Stimulated activated naive CD8-positive, alpha-beta T cell treated with anti-CD3 and anti-CD28 coated beads, Interleukin-15, amount 100 ng/mL, for 72 hours (primary cell): Measurements from ENCODE around the gene TANC1.
"Not testable (repeated sequence)": the region's sequence is repeated elsewhere in the genome, so short reads cannot be mapped to it uniquely, and the experiment has no call there.

Experiments
- ATAC-seq: fragments of 150-1000 bp; cut with Tn5 transposase; 2 replicates; pipeline ENCODE4 v1.10.0; 2021; ENCODE audit warnings: mild to moderate bottlenecking, moderate library complexity
- DNase-seq, 2 donors: peaks; one replicate each; pipeline ENCODE4 v3.0.0; 2021 to 2022
- H3K27ac Mint-ChIP-seq, 2 donors: one replicate each; pipeline ENCODE4 v1.8.0; 2022; ENCODE audit warnings: mild to moderate bottlenecking in 2 of 2, mixed read lengths in 2 of 2, moderate library complexity in 2 of 2
- H3K27me3 Mint-ChIP-seq: one replicate; pipeline ENCODE4 v1.8.0; 2022; ENCODE audit warnings: mixed read lengths
- H3K4me1 Mint-ChIP-seq: one replicate; pipeline ENCODE4 v1.8.0; 2022; ENCODE audit warnings: mild to moderate bottlenecking, mixed read lengths
- H3K4me3 Mint-ChIP-seq, 2 donors: one replicate each; pipeline ENCODE4 v1.8.0; 2022; ENCODE audit warnings: mild to moderate bottlenecking in 2 of 2, mixed read lengths in 2 of 2, moderate library complexity in 1 of 2
- H3K9me3 Mint-ChIP-seq, 2 donors: one replicate each; pipeline ENCODE4 v1.8.0; 2022; ENCODE audit warnings: mixed read lengths in 2 of 2

TANC1 gene

DNA sequence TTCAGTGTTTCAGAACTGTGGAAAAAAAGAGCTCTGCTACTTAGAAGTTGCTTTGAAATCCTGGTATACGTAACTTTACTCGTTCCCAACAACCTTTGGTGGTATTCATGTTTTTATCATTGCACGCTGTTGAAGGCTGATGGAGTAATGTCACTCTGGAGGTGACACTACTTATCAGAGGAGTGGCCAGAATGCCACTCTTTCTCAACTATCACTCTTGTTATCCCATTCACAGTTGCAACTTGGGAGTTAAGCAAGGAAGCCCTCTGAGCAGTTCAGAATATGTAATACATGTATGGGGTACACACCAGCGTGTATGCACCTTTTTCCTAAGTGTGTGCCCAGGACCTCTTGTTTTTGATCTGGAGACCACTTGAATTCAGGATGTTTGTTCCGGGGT, 53.6 kb downstream of the TANC1 start:
- Mint-ChIP-seq H3K4me3 (no peak overlapping the region), H3K4me1 (no peaks in the 10 kb centered on the region), H3K9me3 (peaks cover 2 to 3% of the 10 kb centered on the region in 2 donors), H3K27ac (no peak overlapping the region), H3K27me3 (no peaks in the 10 kb centered on the region)
- no peak for ATAC-seq
- no peak for DNase-seq

GRCh38 chr2:159026170-159026569, 57.7 kb downstream of the TANC1 start:
- no peak overlapping the region for H3K27ac Mint-ChIP-seq
- DNase-seq = no peak
- no peaks in the 10 kb centered on the region for H3K9me3 Mint-ChIP-seq
- H3K4me1 Mint-ChIP-seq = no peaks in the 10 kb centered on the region
- no peak for ATAC-seq
- no peak overlapping the region for H3K4me3 Mint-ChIP-seq
- no peaks in the 10 kb centered on the region for H3K27me3 Mint-ChIP-seq

DNA sequence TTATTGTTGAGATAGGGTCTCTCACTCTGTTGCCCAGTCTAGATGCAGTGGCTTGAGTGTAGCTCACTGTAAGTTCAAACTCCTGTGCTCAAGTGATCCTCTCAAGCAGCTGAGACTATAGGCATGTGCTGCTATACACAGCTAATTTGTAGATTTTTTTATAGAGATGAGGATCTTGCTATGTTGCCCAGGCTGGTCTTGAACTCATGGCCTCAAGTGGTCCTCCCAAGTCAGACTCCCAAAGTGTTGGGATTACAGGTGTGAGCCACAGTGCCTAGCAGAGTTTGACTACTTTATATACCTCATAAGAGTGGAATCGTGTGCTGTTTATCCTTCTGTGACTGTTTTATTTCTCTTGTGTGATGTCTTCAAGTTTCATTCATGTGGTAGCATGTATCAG, 60.3 kb downstream of the TANC1 start:
- Mint-ChIP-seq H3K27me3 (no peaks in the 10 kb centered on the region), H3K27ac (no peak overlapping the region), H3K4me1 (peaks cover 4% of the 10 kb centered on the region), H3K9me3 (no peaks in the 10 kb centered on the region), H3K4me3 (no peak overlapping the region)
- DNase-seq = no peak
- no peak for ATAC-seq

DNA sequence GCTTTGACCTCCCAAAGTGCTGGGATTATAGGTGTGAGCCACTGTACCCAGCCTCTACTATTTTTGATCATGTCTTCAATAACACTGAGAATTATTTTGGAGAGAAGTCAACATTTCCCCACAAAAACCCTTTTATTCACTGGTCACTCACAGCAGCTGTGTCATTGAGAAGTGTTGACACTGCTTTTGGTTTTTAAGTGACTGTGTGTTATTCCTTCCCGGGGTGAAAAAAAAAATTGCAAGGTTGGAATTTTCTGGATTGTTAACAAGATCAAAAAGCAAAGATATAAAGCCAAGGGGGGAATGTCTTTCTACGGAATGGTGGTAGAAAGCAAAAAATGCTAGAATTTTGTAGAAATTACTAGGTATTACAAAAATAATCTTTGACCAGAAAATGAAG, 61.5 kb downstream of the TANC1 start:
- H3K4me3 Mint-ChIP-seq = no peak overlapping the region
- H3K4me1 Mint-ChIP-seq = peaks cover 4% of the 10 kb centered on the region
- no peak for ATAC-seq
- H3K27ac Mint-ChIP-seq = no peak overlapping the region
- no peak for DNase-seq
- no peaks in the 10 kb centered on the region for H3K27me3 Mint-ChIP-seq
- H3K9me3 Mint-ChIP-seq = no peaks in the 10 kb centered on the region

- DNase-seq = no peak
- H3K4me3 Mint-ChIP-seq = no peak overlapping the region
- H3K4me1 Mint-ChIP-seq = peaks cover 4% of the 10 kb centered on the region
- no peak for ATAC-seq
- H3K27ac Mint-ChIP-seq = no peak overlapping the region
- H3K9me3 Mint-ChIP-seq = no peaks in the 10 kb centered on the region
- H3K27me3 Mint-ChIP-seq = no peaks in the 10 kb centered on the region
Observed at GRCh38 chr2:159030674-159031380, 62.4 kb downstream of the TANC1 start.

- H3K27me3 Mint-ChIP-seq = no peaks in the 10 kb centered on the region
- no peak overlapping the region for H3K27ac Mint-ChIP-seq
- H3K4me1 Mint-ChIP-seq = peaks cover 4% of the 10 kb centered on the region
- H3K4me3 Mint-ChIP-seq = no peak overlapping the region
- ATAC-seq (no peak), DNase-seq (no peak)
- no peaks in the 10 kb centered on the region for H3K9me3 Mint-ChIP-seq
Observed at GRCh38 chr2:159032146-159032545, 63.7 kb downstream of the TANC1 start.

- no peaks in the 10 kb centered on the region for H3K27me3 Mint-ChIP-seq
- no peaks in the 10 kb centered on the region for H3K9me3 Mint-ChIP-seq
- peaks cover 4% of the 10 kb centered on the region for H3K4me1 Mint-ChIP-seq
- no peak overlapping the region for H3K4me3 Mint-ChIP-seq
- DNase-seq (no peak), ATAC-seq (no peak)
- no peak overlapping the region for H3K27ac Mint-ChIP-seq
Observed at GRCh38 chr2:159032580-159032979, 64.1 kb downstream of the TANC1 start.

DNA sequence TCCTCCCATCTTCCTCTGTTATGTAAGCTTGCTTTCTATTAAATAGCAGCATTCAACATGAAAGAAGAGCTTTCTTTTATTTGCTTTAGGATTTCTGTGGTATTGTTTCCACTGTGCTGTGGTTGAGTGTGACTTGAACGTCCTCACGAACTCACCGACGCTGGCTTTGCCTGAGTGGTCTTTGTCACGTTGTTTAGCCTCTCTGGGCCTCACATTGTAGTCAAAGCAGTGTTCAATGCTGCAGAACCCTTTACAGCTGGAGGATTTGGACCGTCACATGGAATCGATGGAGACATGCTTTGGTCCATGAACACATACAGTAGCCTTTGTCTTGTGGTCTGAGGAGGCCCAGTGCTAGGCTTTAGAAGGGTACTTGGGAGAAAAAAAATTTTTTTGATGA, 66.3 kb downstream of the TANC1 start:
- Mint-ChIP-seq H3K27ac (no peak overlapping the region), H3K27me3 (no peaks in the 10 kb centered on the region), H3K4me3 (no peak overlapping the region), H3K4me1 (peaks cover 4% of the 10 kb centered on the region), H3K9me3 (no peaks in the 10 kb centered on the region)
- no peak for ATAC-seq
- no peak for DNase-seq

DNA sequence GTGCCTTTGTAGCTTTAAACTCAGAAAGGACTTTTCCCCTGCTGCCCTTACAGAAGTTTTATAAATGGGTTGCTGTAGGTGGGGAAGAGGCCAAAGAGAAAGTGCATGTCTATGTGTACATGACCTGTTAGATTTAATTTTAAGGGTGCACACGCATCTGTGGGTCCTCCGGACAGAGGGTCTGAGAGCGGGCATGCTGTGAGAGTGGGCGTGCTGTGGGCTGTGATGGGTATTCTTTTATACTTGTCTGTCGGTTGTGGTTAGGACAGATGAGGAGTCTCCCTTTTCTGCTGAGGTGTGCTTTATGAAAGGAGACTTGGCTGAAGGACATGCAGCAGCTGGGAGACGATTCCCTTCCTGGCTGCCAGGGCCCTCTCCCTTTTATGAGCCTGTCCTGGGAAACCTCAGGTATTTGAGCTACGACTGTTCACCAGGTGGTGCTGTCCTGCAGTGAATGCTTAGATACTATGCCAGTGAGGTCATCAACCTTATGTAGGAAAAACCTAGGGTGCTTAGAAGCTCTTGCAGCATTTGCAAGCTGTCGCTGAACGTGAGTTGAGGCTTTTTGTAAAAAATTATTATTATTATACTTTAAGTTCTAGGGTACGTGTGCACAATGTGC, 67.5 kb downstream of the TANC1 start:
- Mint-ChIP-seq H3K4me1 (peaks cover 4% of the 10 kb centered on the region), H3K27me3 (no peaks in the 10 kb centered on the region), H3K4me3 (no peak overlapping the region), H3K9me3 (no peaks in the 10 kb centered on the region), H3K27ac (no peak overlapping the region)
- peak; percentile 5 to 22 for DNase-seq
- ATAC-seq = peak; percentile 73

- ATAC-seq = not testable (repeated sequence)
Observed at GRCh38 chr2:159036461-159036860, 68.0 kb downstream of the TANC1 start.

DNA sequence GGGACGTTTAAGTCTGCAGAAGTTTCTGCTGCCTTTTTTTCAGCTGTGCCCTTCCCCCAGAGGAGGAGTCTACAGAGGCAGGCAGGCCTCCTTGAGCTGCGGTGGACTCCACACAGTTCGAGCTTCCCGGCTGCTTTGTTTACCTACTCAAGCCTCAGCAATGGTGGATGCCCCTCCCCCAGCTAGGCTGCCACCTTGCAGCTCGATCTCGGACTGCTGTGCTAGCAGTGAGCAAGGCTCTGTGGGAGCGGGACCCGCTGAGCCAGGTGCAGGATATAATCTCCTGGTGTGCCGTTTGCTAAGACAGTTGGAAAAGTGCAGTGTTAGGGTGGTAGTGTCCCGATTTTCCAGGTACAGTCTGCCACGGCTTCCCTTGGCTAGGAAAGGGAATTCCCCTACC, 72.9 kb downstream of the TANC1 start:
- not testable (repeated sequence) for H3K27me3 Mint-ChIP-seq, DNase-seq, ATAC-seq, H3K4me1 Mint-ChIP-seq, H3K9me3 Mint-ChIP-seq, H3K27ac Mint-ChIP-seq, H3K4me3 Mint-ChIP-seq

More at GRCh38 chr2:159036461-159036860, 68.0 kb downstream of the TANC1 start:
- H3K9me3 Mint-ChIP-seq, H3K27ac Mint-ChIP-seq, DNase-seq, H3K4me3 Mint-ChIP-seq, H3K4me1 Mint-ChIP-seq, H3K27me3 Mint-ChIP-seq: not testable (repeated sequence)

DNA sequence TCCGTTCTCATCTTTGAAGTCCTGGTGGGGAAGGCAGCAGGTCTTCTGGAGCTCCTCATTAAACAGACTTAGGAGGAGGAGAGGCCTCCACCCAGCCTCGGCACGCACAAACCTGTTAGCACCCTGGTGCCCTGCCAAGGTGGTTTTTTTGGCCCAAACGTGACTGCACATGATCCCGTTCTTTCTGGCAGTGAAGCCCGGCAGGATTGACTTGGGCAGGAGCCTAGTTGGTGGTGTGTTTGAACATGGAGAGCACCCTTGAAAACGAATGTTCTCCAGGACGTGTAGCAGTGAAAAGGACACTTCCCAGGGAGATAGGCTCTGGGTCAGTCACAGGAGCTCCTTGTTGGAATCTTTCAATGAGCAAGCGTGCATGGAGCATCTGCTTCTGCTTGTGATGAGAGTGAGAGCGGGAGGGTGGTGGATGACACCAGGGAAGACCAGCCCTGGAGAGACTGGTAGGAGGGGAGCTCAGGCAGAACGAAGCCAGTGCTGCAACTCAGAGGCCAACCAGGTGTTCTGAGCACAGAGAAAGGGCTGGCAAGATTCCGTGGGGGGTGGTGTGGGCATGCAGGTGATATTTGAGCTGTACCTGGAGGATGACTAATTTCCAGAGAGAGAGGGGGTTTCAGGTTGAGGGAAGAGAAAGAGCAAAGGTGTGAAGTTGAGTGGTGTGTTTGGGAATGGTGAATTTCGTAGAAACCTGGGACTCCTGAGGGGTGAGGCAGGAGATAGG, 73.8 kb downstream of the TANC1 start:
- no peaks in the 10 kb centered on the region for H3K27me3 Mint-ChIP-seq
- H3K4me3 Mint-ChIP-seq = no peak overlapping the region
- no peaks in the 10 kb centered on the region for H3K9me3 Mint-ChIP-seq
- no peak for DNase-seq
- ATAC-seq = no peak
- peak overlapping the region in 1 of 2 donors; percentile 22 for H3K27ac Mint-ChIP-seq
- no peaks in the 10 kb centered on the region for H3K4me1 Mint-ChIP-seq

- no peaks in the 10 kb centered on the region for H3K4me1 Mint-ChIP-seq
- ATAC-seq = no peak
- H3K9me3 Mint-ChIP-seq = no peaks in the 10 kb centered on the region
- no peaks in the 10 kb centered on the region for H3K27me3 Mint-ChIP-seq
- no peak overlapping the region for H3K27ac Mint-ChIP-seq
- no peak for DNase-seq
- H3K4me3 Mint-ChIP-seq = no peak overlapping the region
Observed at GRCh38 chr2:159043710-159044109, 75.3 kb downstream of the TANC1 start.

GRCh38 chr2:159044804-159045286, 76.4 kb downstream of the TANC1 start:
- Mint-ChIP-seq H3K27me3 (no peaks in the 10 kb centered on the region), H3K27ac (no peak overlapping the region), H3K4me3 (no peak overlapping the region), H3K4me1 (no peaks in the 10 kb centered on the region), H3K9me3 (no peaks in the 10 kb centered on the region)
- DNase-seq (no peak), ATAC-seq (no peak)

DNA sequence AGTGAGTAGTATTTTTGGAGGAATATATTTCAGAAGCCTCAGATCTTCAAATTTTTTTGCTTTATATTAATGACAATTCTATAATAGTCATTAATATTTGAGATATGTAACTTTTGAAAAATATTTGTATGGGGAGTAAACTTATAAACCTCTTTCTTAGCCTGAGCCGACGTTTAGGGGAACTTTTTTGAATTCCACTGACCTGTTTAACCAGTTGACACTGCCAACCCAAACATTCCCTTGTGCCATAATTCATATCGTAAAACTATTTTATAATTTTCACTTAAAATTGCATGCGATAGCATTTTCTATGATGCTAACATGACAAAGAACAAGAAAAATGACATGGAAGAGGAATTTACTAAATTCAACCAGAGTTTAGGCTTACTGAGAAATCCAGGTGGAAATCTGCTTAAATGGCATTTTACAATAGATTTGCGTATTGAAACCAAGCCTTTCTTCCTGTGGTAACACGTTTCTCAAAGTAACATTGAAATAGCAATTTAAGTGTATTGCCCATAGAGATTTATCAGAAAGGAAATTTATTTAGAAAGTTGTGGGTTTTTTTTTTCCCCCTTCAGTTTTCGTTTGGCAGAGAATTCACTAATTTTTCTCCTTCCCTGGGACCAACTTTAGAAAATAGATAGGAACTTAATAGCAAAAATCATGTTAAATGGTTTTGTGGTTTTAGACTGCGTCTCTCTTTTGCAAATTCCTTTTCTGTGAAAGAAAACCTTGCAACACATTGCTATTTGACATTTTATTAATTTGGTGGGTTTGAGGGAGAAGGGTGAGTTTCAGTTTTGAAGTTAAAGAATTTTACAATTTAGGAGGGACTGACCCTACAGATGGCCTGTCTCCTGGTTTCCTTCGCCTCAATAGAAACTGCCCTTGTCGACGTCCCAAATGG, 77.4 kb downstream of the TANC1 start:
- DNase-seq (no peak), ATAC-seq (no peak)
- H3K27ac Mint-ChIP-seq = no peak overlapping the region
- H3K9me3 Mint-ChIP-seq = no peaks in the 10 kb centered on the region
- no peaks in the 10 kb centered on the region for H3K4me1 Mint-ChIP-seq
- no peaks in the 10 kb centered on the region for H3K27me3 Mint-ChIP-seq
- no peak overlapping the region for H3K4me3 Mint-ChIP-seq
